Raji (cell line): Measurements from ENCODE around the gene SRGAP1.

Experiments used
- POLR2A ChIP-seq: IDR thresholded peaks from 2 replicates; pipeline ENCODE4 v1.6.1; 2011; ENCODE audit warnings: low read depth, low read length, control low read depth; ENCODE audit not compliant: insufficient read depth

The SRGAP1 gene

DNA sequence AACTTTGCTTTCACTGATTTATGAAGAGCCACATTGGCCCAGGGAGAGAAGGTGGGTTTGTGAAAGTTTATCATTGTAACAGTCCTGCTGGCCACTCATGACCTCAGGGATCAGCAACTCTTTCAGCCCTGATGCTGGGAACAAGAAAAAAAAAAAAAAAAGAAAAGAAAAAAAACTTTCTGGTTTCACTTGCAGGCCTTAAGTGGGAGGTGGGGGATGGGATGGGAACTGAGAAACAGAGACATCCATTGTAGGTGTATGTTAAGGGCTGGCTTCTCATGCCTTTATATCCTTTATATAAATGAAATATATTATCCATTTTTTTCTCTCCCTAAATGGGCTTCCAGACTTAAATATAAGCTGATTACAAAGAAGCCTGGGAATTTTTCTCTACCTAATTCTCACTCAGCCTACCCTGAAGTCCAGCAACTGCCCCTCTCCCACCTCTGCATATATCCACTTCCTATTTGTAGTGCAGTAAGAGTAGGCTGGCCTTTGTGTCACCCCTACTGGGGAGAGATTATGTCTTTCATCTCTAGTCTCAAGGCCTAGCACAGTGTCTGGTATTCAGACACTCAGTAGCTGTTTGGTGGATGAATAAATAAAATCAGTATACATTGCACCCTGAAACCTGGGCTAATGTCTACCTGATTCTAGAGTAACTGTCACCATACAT lies 190.5 kb downstream of the SRGAP1 start:
- TF ChIP-seq POLR2A = no peak

DNA sequence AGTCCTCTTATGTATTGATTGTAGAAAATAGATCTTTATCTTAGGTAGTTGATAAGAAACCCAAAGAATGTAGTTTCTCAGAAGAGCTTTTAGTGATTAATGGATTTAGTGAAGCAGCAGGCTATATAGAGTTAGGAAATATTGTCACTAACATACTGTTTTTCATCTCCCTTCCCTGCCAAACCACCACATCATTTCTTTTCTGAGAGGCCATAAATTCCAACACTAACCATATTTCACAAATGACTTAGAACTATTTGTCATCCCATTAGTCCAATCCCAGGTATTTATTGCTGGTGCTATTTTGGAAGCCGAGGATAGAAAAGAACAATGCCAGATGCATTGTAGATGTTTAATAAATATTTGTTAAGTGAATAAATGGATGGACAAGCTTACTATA lies 191.9 kb downstream of the SRGAP1 start:
- no peak for TF ChIP-seq POLR2A

DNA sequence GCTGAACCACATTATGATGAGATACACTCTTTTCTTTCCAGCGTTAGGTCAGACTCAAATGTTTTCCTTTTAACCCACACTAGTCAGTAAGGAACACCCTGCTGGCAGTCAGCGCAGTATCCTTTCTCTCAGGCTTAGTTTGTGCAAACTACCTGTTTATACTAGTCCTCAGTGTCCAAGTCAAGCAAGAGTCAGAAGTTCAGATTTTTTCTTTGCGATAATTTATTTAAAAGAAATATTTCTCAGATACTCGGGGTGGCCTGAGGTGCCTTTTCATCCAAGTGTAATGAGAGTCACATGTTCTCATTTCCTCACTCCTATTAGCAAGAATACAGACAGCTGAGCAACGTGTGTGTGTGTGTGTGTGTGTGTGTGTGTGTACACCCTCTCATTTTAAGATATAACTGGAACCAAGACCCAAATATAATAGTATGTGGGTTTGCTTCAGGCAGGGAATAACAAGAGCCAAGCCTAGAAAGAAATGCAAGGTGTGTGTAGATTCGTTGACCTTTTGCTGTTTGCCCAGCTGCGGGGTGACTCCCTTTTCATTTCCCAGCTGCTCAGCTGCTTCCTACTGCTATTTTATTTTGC lies 194.9 kb downstream of the SRGAP1 start:
- TF ChIP-seq POLR2A = no peak

DNA sequence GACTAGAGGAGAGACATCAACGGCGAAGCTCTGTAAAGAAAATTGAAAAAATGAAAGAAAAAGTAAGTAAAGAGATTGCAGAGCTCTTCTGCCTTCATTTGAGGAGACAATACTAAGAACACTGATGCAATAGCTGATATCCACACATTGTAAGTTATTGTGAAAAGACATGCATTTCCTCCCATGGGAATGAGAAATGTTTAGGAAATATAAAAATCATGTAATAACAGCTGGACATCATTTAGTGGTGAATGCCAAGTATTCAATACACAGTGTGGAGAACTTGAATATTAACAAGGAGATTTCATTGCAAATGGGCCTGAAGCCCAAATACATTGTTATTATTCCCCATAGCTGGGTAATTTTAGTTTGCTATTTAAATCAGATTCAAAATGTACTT lies 198.4 kb downstream of the SRGAP1 start:
- TF ChIP-seq POLR2A = no peak

DNA sequence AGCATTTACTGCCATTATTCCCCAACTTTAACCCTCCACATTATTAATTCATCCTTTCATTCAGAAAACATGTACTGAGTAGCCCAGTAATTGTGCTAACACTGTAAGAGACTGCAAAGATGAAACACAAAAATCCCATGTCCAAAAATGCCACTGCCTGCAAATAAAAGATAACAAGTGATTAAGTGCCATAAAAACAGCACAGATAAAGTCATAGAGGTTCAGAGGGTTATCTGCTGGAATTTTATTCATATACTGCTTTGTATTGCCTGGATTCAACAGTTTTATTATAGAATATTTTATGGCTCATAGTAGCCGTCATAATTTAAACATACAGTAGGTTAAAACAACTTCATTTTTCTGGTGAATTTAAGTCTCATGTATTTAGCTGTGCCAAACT lies 199.7 kb downstream of the SRGAP1 start:
- no peak for TF ChIP-seq POLR2A

DNA sequence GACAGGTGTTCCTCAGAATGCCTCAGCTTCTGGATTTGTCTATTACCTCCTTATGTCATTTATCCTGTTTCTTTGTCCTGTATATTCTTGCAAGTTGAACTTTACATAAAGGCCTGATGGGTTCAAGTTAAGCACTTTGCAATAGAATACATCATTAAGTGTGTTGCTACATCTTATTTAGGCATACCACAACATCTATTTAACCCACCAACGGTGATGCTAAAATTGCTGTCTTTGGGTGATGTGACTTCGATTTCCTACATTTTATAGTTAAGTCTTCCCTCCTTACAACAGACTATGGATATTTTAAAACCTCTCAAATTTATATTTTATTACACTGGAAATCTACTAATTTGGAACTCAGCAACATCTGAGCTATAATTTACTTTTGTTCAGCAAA lies 206.6 kb downstream of the SRGAP1 start:
- TF ChIP-seq POLR2A = no peak

DNA sequence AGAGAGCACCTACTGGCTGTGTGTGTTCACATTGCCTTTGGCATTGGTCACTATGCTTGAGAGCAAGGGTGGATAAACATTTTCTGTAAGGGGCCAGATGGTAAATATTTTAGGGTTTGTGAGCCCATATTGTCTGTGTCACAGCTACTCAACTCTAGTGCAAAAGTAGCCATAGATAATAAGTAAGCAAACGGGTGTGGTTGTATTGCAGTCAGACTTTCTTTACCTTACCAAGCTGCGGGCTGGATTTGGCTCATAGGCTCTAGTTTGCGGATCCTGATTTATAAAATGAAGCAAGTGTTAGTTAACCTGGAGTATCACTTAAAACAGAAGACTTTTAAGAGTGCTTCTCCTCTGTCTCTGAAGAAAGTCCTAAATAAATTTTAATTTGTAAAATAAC lies 208.6 kb downstream of the SRGAP1 start:
- no peak for TF ChIP-seq POLR2A

DNA sequence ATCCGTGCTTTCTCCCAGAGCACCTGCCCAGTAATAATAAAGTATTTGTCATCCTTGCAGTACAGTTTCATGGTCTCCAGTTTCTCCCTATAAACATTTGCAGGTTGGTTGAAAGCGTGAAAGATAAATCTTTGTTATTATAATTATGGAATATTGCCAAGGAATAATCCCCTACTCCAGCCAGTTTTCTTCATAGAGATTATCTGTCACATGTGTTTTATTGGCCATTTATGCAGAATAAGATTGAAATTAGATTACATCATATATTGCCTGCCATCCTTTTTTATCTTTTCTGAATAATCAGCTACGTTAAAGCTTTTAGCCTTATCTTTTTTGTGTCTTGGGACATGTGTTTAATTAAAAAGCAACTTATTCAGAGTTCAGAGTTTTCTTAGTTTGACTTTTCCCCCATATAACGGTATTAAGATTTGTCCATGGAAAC lies 209.6 kb downstream of the SRGAP1 start:
- no peak for TF ChIP-seq POLR2A

DNA sequence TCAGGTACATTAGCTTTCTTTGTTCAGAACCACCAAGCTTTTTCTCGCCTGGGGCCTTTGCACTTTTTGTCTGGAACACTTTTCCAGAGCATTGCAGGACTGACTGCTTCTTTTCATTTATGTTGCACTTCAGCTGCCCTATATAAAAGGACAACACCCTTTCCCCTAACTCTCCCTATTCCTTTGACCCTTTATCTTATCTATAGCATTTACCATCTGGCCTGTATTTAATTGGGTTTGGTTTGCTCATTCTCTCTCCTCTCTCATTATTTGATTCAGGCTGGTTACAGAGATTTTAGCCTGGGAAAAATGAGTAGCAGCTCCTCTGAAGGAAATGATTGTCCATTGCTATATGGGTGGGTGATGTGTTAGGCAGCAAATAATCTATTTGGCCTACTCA lies 212.2 kb downstream of the SRGAP1 start:
- TF ChIP-seq POLR2A = no peak

DNA sequence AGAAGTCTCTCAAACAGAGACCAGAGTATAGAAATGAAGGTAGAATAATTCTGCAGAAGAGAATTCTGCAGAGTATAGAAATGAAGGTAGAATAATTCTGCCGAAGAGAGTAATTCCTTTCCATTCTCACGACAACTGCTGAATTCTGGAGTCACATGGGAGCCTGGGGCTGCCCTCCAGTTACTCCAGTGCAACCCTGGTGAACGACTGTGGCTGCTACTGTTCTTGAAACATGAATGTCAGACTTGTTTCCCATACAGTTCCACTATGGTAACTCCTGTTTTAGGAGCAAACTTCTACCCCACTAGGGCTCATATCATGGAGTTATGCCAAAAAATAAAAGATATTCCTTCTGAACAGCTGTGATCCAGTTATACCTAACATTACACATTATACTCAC lies 213.2 kb downstream of the SRGAP1 start:
- no peak for TF ChIP-seq POLR2A

DNA sequence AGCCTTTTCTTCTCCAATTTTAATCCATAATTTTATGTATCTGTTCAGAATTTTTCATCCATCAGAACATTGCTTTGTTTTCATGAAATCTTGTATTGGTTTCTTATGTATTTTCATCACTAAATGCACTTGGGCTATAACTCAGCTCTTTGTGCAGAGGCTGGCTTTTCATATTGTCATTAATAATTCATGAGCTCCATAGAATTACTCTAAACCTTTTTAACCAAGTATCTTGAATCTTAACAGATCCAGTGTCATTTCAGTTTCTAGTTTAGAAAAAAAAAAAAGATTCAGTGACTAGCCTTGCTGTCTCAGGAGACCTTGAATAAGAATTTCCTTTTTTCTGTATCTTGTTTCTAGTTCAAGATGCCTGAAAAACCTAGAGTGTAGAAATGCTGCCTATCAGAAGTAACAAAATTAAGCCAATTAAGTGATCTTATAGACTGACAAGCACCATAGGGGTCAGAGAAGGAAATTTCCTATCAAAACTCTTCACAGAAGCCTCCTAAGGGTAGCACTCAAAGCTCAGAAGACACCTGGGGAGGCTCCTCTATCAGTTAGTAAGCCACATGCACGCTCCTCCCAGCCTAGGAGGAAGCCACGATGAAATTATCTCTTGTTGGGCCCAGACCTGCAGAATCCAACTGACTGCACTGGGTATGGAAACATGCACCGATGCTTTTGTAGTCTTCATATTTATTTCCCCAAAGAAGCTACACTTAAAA lies 214.2 kb downstream of the SRGAP1 start:
- no peak for TF ChIP-seq POLR2A

DNA sequence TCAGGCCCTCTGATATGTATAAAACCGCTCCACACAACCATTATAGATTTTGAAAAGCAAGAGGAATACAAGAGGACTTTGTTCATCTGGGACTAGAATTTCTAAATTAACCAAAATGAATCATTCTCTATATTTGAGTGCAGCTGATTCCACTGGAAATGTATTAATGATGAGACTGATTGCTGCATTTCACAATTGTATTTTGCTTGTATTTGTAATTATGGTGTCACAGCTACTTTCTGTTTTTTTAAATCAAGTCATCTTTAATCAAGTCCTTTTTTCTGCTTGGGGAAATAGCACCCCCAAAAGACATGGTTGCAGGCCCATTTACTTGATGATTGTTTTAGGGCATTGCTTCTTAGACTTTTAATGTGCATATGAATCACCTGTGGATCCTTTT lies 215.2 kb downstream of the SRGAP1 start:
- no peak for TF ChIP-seq POLR2A

DNA sequence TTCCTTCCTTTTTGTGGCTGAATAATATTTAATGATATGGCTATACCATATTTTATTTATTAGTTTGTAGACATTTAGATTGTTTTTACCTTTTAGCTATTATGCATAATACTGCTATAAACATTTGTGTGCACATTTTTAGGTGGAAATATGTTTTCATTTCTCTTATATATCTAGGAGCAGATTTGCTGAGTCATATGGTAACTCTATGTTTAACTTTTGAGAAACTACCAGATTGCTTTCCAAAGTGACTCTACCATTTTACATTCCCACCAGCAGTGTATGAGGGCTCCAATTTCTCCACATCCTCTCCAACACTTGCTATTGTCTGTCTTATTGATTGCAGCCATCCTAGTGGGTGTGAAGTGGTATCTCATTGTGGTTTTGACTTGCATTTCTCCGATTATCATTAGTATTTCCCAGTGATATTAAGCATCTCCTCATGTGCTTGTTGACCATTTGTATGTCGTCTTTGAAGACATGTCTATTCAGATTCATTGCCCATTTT lies 217.4 kb downstream of the SRGAP1 start:
- no peak for TF ChIP-seq POLR2A

DNA sequence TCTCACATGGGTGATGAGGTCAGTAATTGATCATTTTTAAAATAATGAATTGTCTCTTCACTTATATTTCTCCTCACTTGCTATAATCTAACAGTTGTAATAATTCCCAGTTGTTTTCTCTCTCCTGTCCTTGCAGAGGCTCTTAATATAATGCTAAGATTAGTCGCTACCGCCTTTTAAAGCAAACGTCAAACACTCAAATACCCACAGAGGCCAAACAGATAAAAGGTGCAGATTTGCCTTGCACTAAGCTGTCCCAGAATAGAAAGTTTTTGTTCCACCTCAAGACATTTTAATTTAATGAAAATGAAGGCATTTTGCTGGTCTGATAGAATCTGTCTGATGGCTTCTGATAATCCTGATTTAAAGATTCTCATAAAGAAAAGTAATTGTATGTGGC lies 218.6 kb downstream of the SRGAP1 start:
- TF ChIP-seq POLR2A = no peak

DNA sequence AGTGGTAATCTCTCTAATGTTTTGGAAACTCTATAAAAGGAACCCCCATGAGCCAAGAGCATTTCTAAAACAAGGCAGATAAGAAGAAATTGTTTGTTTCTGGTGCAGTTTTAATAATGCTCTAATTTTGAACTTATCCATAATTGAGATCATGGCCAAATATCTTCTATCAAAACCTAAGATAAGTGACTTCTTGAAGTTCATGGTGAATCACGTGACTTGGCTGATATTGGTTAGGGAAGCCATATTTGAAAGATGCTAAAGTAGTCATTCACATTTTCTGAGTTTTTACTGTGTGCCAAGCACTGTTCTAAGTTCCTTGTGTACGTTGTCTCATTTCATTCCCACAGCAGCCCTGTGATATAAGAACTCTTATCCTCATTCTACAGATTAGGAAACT lies 219.7 kb downstream of the SRGAP1 start:
- TF ChIP-seq POLR2A = no peak

DNA sequence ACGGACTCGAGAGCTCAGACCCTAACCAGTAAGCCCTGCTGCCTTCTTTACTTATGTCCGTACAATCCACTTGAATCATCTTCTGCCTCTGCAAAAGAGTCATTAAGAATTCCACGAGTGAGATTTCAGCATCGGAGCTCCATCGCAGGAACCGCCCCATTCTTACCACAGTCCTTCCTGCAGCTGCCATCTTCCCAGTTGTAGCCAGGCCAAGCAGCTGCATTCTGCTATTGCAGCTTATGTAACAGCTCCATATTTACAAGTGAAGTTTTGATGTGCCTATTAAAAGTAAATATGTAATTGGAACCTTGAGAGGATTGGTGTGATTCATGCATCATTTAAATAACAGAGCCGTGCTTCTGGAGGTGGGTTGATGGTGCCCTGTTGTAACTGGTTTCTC lies 220.2 kb downstream of the SRGAP1 start:
- no peak for TF ChIP-seq POLR2A
